ENCODE measurements around the gene POPDC3.
"Not testable (repeated sequence)": the region's sequence is repeated elsewhere in the genome, so short reads cannot be mapped to it uniquely, and the experiment has no call there.

GRCh38 chr6:105221219-105221618 lies 41.4 kb upstream of the POPDC3 start:
- TF ChIP-seq POLR2A (IDR thresholded peaks at IDR 0.05); CTCF (IDR thresholded peaks at IDR 0.05 in 4 of 5, conservative IDR thresholded peaks at IDR 0.05 in 1 of 5): not testable (repeated sequence)
